Coronary artery (tissue), 2 donors: ENCODE measurements around the gene MAPK1.

Experiments used
- DNase-seq: peaks from one replicate; pipeline ENCODE4 v3.0.0-alpha.2; 2017; ENCODE audit warnings: low spot score
- H3K27ac ChIP-seq, 2 donors: fragments of 200-600 bp; sonication (generic); one replicate each; pipeline ENCODE4 v1.5.1; 2016 to 2019
- H3K4me3 ChIP-seq: fragments of 200-600 bp; sonication (generic); 2 replicates; pipeline ENCODE4 v1.5.1; 2016; ENCODE audit warnings: mild to moderate bottlenecking, moderate library complexity
- CTCF ChIP-seq: fragments of 200-600 bp; sonication (generic); IDR thresholded peaks from one replicate; pipeline ENCODE4 v1.5.1; 2019; ENCODE audit warnings: antibody characterized with exemption

The MAPK1 gene

GRCh38 chr22:21741790-21742189, 125.7 kb downstream of the MAPK1 start:
- DNase-seq = no peak
- no peak for TF ChIP-seq CTCF
- H3K27ac ChIP-seq = no peak overlapping the region
- no peak overlapping the region for H3K4me3 ChIP-seq

- Histone ChIP-seq H3K27ac (no peak overlapping the region), H3K4me3 (no peak overlapping the region)
- no peak for TF ChIP-seq CTCF
- DNase-seq = no peak
Observed at GRCh38 chr22:21741059-21741458, 126.4 kb downstream of the MAPK1 start.

GRCh38 chr22:21739828-21740377, 127.5 kb downstream of the MAPK1 start:
- no peak for TF ChIP-seq CTCF
- DNase-seq = no peak
- Histone ChIP-seq H3K27ac (no peak overlapping the region), H3K4me3 (no peak overlapping the region)

- no peak for DNase-seq
- no peak overlapping the region for H3K4me3 ChIP-seq
- TF ChIP-seq CTCF = no peak
- no peak overlapping the region for H3K27ac ChIP-seq
Observed at GRCh38 chr22:21738966-21739365, 128.5 kb downstream of the MAPK1 start.

- DNase-seq = no peak
- no peak overlapping the region for H3K4me3 ChIP-seq
- TF ChIP-seq CTCF = no peak
- no peak overlapping the region for H3K27ac ChIP-seq
Observed at GRCh38 chr22:21738081-21738480, 129.4 kb downstream of the MAPK1 start.

- TF ChIP-seq CTCF = no peak
- Histone ChIP-seq H3K4me3 (no peak overlapping the region), H3K27ac (no peak overlapping the region)
- DNase-seq = no peak
Observed at GRCh38 chr22:21736948-21737347, 130.5 kb downstream of the MAPK1 start.

GRCh38 chr22:21736084-21736642, 131.3 kb downstream of the MAPK1 start:
- no peak for TF ChIP-seq CTCF
- Histone ChIP-seq H3K27ac (peak overlapping the region; percentile 59 to 61), H3K4me3 (peak overlapping the region; percentile 85)
- DNase-seq = no peak
